Neural cell (in vitro differentiated cells): ENCODE measurements around the gene GNL1.

Source experiments
- EZH2 ChIP-seq: fragments of 200-600, 300-800 bp; shearing (Covaris generic), sonication (generic); IDR thresholded peaks from 2 replicates; pipeline ENCODE4 v1.6.1; 2014; ENCODE audit warnings: antibody characterized with exemption, low read length, borderline replicate concordance, mild to moderate bottlenecking; ENCODE audit not compliant: insufficient read depth, poor library complexity, severe bottlenecking
- RAD21 ChIP-seq: fragments of 450-650 bp; conservative IDR thresholded peaks from 2 replicates; pipeline ENCODE4 v1.6.1; 2014; ENCODE audit warnings: antibody characterized with exemption, mild to moderate bottlenecking, moderate library complexity
- TAF1 ChIP-seq: IDR thresholded peaks from 2 replicates; pipeline ENCODE4 v1.6.1; 2012; ENCODE audit warnings: low read depth
- TF ChIP-seq, protein P1 (sequence below): fragments of 450-650 bp; IDR thresholded peaks from 2 replicates; pipeline ENCODE4 v1.5.1; 2014; ENCODE audit warnings: antibody characterized with exemption, mild to moderate bottlenecking, moderate library complexity; ENCODE audit not compliant: poor library complexity, severe bottlenecking
- TF ChIP-seq, protein P2 (sequence below): IDR thresholded peaks from 2 replicates; pipeline ENCODE4 v1.6.1; 2012; ENCODE audit warnings: borderline replicate concordance

DNA sequence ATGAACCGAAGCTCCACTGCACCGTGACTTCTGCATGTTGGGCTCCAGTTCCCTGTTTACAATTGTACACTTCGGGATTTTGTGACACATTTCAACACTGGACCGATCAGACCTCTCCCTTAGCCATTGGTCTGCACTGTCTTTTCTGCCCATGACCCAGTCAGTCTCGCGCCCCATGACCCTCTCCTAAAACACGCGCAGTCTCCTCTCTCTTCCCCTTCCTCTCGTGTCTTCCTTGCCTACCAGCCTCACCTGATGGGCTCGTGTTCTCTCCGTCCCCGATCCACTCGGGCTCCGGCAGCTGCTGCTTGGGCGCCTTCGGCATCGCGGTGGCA is 14.4 kb upstream of the GNL1 start:
- TF ChIP-seq, protein P1, sequence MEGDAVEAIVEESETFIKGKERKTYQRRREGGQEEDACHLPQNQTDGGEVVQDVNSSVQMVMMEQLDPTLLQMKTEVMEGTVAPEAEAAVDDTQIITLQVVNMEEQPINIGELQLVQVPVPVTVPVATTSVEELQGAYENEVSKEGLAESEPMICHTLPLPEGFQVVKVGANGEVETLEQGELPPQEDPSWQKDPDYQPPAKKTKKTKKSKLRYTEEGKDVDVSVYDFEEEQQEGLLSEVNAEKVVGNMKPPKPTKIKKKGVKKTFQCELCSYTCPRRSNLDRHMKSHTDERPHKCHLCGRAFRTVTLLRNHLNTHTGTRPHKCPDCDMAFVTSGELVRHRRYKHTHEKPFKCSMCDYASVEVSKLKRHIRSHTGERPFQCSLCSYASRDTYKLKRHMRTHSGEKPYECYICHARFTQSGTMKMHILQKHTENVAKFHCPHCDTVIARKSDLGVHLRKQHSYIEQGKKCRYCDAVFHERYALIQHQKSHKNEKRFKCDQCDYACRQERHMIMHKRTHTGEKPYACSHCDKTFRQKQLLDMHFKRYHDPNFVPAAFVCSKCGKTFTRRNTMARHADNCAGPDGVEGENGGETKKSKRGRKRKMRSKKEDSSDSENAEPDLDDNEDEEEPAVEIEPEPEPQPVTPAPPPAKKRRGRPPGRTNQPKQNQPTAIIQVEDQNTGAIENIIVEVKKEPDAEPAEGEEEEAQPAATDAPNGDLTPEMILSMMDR: no peak
- TF ChIP-seq, protein P2, sequence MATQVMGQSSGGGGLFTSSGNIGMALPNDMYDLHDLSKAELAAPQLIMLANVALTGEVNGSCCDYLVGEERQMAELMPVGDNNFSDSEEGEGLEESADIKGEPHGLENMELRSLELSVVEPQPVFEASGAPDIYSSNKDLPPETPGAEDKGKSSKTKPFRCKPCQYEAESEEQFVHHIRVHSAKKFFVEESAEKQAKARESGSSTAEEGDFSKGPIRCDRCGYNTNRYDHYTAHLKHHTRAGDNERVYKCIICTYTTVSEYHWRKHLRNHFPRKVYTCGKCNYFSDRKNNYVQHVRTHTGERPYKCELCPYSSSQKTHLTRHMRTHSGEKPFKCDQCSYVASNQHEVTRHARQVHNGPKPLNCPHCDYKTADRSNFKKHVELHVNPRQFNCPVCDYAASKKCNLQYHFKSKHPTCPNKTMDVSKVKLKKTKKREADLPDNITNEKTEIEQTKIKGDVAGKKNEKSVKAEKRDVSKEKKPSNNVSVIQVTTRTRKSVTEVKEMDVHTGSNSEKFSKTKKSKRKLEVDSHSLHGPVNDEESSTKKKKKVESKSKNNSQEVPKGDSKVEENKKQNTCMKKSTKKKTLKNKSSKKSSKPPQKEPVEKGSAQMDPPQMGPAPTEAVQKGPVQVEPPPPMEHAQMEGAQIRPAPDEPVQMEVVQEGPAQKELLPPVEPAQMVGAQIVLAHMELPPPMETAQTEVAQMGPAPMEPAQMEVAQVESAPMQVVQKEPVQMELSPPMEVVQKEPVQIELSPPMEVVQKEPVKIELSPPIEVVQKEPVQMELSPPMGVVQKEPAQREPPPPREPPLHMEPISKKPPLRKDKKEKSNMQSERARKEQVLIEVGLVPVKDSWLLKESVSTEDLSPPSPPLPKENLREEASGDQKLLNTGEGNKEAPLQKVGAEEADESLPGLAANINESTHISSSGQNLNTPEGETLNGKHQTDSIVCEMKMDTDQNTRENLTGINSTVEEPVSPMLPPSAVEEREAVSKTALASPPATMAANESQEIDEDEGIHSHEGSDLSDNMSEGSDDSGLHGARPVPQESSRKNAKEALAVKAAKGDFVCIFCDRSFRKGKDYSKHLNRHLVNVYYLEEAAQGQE: no peak
- TF ChIP-seq TAF1: no peak
- TF ChIP-seq EZH2: no peak
- no peak for TF ChIP-seq RAD21
